Natural killer cell (primary cell): ENCODE measurements around the gene ABCG1. TPM values are rescaled to one million over a fixed set of nuclear protein-coding genes. Genes with fewer than 3 reads are reported as not detected.
A peak's percentile ranks its signal among the peaks of the same experiment; 100 is the strongest.

Source experiments
- ATAC-seq, 3 donors: fragments of 150-1000 bp in 2 of 3; fragments of 200-7000 bp in 1 of 3; cut with Tn5 transposase; 1 replicate in 1 of 3; 2 replicates in 2 of 3; pipeline ENCODE4 v1.10.0; 2021; ENCODE audit warnings: mild to moderate bottlenecking in 2 of 3, moderate library complexity in 2 of 3
- DNase-seq, 2 donors: peaks; one replicate each; pipeline versions ENCODE4 v3.0.0 to v3.0.0-alpha.2; 2013 to 2021; ENCODE audit warnings: mixed read lengths in 1 of 2
- H3K27ac ChIP-seq: one replicate; pipeline ENCODE4 v1.5.1; 2013; ENCODE audit warnings: mild to moderate bottlenecking, low read length
- H3K27me3 ChIP-seq: one replicate; pipeline ENCODE4 v1.6.1; 2013; ENCODE audit warnings: low read length; ENCODE audit not compliant: control insufficient read depth, insufficient read depth
- H3K36me3 ChIP-seq: one replicate; pipeline ENCODE4 v1.6.1; 2013; ENCODE audit warnings: low read length; ENCODE audit not compliant: control insufficient read depth, insufficient read depth
- H3K4me1 ChIP-seq: one replicate; pipeline ENCODE4 v1.6.1; 2013; ENCODE audit warnings: low read length; ENCODE audit not compliant: control insufficient read depth, insufficient read depth
- H3K4me3 ChIP-seq: one replicate; pipeline ENCODE4 v1.5.1; 2013; ENCODE audit warnings: low read length
- H3K9me3 ChIP-seq: one replicate; pipeline ENCODE4 v1.6.1; 2013; ENCODE audit warnings: low read length; ENCODE audit not compliant: control insufficient read depth, insufficient read depth
- H3K27ac Mint-ChIP-seq, 2 donors: one replicate each; pipeline ENCODE4 v1.8.0; 2022; ENCODE audit warnings: mild to moderate bottlenecking in 2 of 2, mixed read lengths in 2 of 2, moderate library complexity in 1 of 2
- H3K27me3 Mint-ChIP-seq, 2 donors: one replicate each; pipeline ENCODE4 v1.8.0; 2022; ENCODE audit warnings: low read depth in 2 of 2, mixed read lengths in 2 of 2
- H3K36me3 Mint-ChIP-seq: one replicate; pipeline ENCODE4 v1.8.0; 2022; ENCODE audit warnings: mixed read lengths
- H3K4me1 Mint-ChIP-seq, 2 donors: one replicate each; pipeline ENCODE4 v1.8.0; 2022; ENCODE audit warnings: mixed read lengths in 2 of 2
- H3K4me3 Mint-ChIP-seq: one replicate; pipeline ENCODE4 v1.8.0; 2022; ENCODE audit warnings: mild to moderate bottlenecking, moderate library complexity, mixed read lengths
- H3K9me3 Mint-ChIP-seq, 2 donors: one replicate each; pipeline ENCODE4 v1.8.0; 2022; ENCODE audit warnings: mixed read lengths in 2 of 2
- CTCF ChIP-seq: fragments of 200-600 bp; IDR thresholded peaks from one replicate; pipeline ENCODE4 v1.8.0; 2022; ENCODE audit warnings: antibody characterized with exemption
- WGBS: methylation state at CpG from one replicate; pipeline ENCODE4 v1.1.7; 2013; ENCODE audit warnings: missing lambda C conversion rate; ENCODE audit not compliant: insufficient coverage; 5-methylcytosine and 5-hydroxymethylcytosine counted together
- intact Hi-C: fragments of 100-400 bp; cut with micrococcal nuclease; formaldehyde crosslinking; loops from one replicate; pipeline ENCODE4 v1.14.2; 2022
- total RNA-seq, 4 donors: library from RNA; stranded (reverse); fragments of 120-200 nt in 1 of 4; gene quantifications; one replicate each; pipeline versions ENCODE4 v1.2.3 to v1.2.4, GENCODE V29; 2013 to 2022

ABCG1 gene
- total RNA-seq, 3 donors from 2014 or later (not counting 1 experiment from before 2014, with no cell fraction given): 10.4 to 14.7 (median 13.8) TPM

DNA sequence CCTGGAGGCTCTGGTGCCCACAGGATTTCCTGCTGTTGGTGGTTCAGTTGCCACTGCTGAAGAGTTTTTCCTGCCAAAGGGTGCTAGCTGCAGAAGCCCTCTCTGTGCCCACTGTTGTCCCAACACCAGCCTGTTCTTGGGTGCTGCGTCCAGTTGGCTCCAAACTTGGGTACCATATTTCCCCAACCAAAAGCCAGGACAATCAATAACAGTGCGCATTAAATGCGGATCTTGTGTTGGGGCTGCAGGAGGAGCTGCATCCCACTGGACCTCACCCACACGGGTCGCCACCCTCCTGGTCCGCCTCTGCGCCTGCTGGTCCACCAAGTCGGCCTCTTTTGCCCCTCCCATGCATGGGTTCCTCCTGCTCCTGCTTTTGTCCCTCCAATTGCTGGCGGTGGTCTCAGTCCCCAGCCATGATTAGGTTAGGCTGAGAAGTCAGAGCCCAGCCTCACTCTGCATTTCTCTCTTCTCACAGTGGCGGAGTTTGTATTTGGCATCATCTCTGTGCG is 9.8 kb downstream of the ABCG1 start:
- peaks cover 41 to 58% of the 10 kb centered on the region in 2 donors for H3K4me1 Mint-ChIP-seq
- no peaks in the 10 kb centered on the region for H3K36me3 ChIP-seq
- H3K27ac Mint-ChIP-seq: peak overlapping the region; percentile 89 to 95
- H3K9me3 ChIP-seq: no peaks in the 10 kb centered on the region
- no peak for TF ChIP-seq CTCF
- ATAC-seq: no peak
- no peak overlapping the region for H3K4me3 ChIP-seq
- H3K4me1 ChIP-seq: peaks cover 60% of the 10 kb centered on the region
- no peaks in the 10 kb centered on the region for H3K27me3 ChIP-seq
- peak overlapping the region; percentile 80 for H3K27ac ChIP-seq
- DNase-seq: no peak
- WGBS: 91% methylated on average over 11 of the region's 11 CpGs
- H3K27me3 Mint-ChIP-seq: no peaks in the 10 kb centered on the region
- H3K36me3 Mint-ChIP-seq: no peaks in the 10 kb centered on the region
- peak overlapping the region; percentile 47 for H3K4me3 Mint-ChIP-seq
- intact Hi-C loops: loop anchor here (1.0 kb wide), 1 partner anchor 8 kb away; no protein-coding TSS in a partner anchor
- H3K9me3 Mint-ChIP-seq: no peaks in the 10 kb centered on the region

GRCh38 chr21:42229676-42230075 is 10.7 kb downstream of the ABCG1 start:
- Mint-ChIP-seq H3K27me3 (no peaks in the 10 kb centered on the region), H3K36me3 (no peaks in the 10 kb centered on the region), H3K9me3 (no peaks in the 10 kb centered on the region), H3K4me3 (peak overlapping the region; percentile 31), H3K4me1 (peaks cover 49 to 67% of the 10 kb centered on the region in 2 donors), H3K27ac (peak overlapping the region; percentile 89 to 95)
- DNase-seq (no peak), ATAC-seq (no peak)
- no peak overlapping the region for H3K27ac ChIP-seq
- H3K27me3 ChIP-seq: no peaks in the 10 kb centered on the region
- no peak for TF ChIP-seq CTCF
- peaks cover 68% of the 10 kb centered on the region for H3K4me1 ChIP-seq
- H3K4me3 ChIP-seq: no peak overlapping the region
- H3K36me3 ChIP-seq: no peaks in the 10 kb centered on the region
- intact Hi-C loops: no loop called here
- H3K9me3 ChIP-seq: no peaks in the 10 kb centered on the region
- WGBS: 92% methylated on average over 7 of the region's 7 CpGs

DNA sequence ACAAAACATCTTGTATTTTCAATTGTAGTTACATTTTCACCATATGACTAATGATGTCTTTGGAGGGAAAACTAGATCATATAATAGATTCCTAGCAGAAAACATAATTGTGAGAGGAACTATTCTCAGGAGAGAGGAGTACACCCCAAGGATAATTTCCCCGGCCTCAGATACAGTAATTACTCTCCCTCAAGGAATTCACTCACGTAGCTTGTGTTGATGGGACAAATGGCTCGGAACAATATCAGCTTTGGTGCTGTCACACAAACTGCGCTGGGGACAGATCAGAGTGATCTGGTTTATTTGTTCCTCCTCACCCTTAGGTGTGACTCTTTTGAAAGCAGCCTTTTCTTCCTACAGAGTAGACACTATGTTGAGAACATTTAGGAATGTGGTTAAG is 11.2 kb downstream of the ABCG1 start:
- TF ChIP-seq CTCF: no peak
- Mint-ChIP-seq H3K9me3 (no peaks in the 10 kb centered on the region), H3K4me1 (peaks cover 52 to 72% of the 10 kb centered on the region in 2 donors), H3K27ac (peak overlapping the region; percentile 89 to 95), H3K36me3 (no peaks in the 10 kb centered on the region), H3K4me3 (peak overlapping the region; percentile 31), H3K27me3 (no peaks in the 10 kb centered on the region)
- intact Hi-C loops: no loop called here
- Histone ChIP-seq H3K9me3 (no peaks in the 10 kb centered on the region), H3K4me1 (peaks cover 72% of the 10 kb centered on the region), H3K27ac (no peak overlapping the region), H3K4me3 (no peak overlapping the region), H3K27me3 (no peaks in the 10 kb centered on the region), H3K36me3 (no peaks in the 10 kb centered on the region)
- WGBS: 100% methylated on average over 4 of the region's 4 CpGs
- no peak for ATAC-seq
- DNase-seq: no peak

DNA sequence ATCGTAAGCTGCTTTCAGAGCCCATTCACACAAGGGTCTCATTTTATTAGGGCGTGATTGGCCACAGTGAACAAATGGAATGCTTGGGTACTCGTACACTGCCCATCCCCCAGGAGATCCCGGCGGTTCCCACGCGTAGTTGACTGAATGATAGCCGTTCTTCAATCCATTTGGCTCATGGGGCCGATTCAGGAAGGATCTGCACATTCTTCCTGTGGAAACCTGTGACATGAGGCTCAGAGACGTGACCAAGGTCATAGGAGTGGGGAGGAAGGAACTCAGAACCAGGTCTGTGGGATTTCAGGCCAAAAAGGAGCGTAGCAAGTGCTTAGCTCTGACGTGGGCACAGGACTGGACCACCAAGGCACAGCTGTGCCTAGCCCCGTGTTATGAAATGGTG is 11.7 kb downstream of the ABCG1 start:
- no peaks in the 10 kb centered on the region for H3K27me3 Mint-ChIP-seq
- Histone ChIP-seq H3K4me3 (no peak overlapping the region), H3K9me3 (no peaks in the 10 kb centered on the region), H3K27me3 (no peaks in the 10 kb centered on the region), H3K36me3 (no peaks in the 10 kb centered on the region), H3K27ac (no peak overlapping the region), H3K4me1 (peaks cover 77% of the 10 kb centered on the region)
- H3K36me3 Mint-ChIP-seq: no peaks in the 10 kb centered on the region
- intact Hi-C loops: no loop called here
- H3K4me1 Mint-ChIP-seq: peaks cover 53 to 74% of the 10 kb centered on the region in 2 donors
- H3K9me3 Mint-ChIP-seq: no peaks in the 10 kb centered on the region
- H3K27ac Mint-ChIP-seq: peak overlapping the region; percentile 89 to 95
- ATAC-seq (no peak), DNase-seq (no peak)
- 92% methylated on average over 13 of the region's 13 CpGs for WGBS
- no peak for TF ChIP-seq CTCF
- no peak overlapping the region for H3K4me3 Mint-ChIP-seq
